ENCODE results near the gene SFTPA2. TPM values are rescaled to one million over a fixed set of nuclear protein-coding genes. Genes with fewer than 3 reads are reported as not detected.
A peak's percentile ranks its signal among the peaks of the same experiment; 100 is the strongest.

The SFTPA2 gene
- not detected in 2 replicates for total RNA-seq (2014; rRNA removed; shearing (Covaris generic))
- not detected in 2 replicates for polyA plus RNA-seq (2016; fragmentation: Nextera tagmentation; extraction: Ambion mirVana)

DNA sequence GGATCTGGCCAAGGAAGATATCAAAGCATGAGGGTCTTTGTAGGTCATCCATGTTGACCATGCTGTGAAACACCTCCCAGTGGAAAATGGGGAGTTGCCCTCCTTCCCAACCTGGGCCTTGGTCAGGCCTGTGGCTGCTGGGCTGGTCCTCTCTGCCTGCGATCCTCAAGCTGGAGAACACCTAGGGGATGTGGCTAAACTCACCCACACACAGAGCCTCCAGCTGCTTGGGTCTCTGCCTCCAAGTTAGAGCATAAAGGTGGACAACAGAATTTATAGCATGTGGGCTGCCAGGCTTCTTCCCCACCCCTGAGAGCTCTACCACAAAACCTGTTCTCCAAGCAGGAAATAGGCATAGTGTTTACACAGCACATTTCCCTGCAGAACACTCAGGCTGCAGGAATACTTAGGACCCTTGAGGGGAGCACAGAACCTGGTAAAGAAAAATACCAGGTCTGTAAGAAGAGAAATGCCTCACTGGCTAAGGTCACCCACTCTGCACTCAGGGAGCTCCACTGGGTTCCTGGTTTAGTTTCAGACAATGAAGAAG lies at the start of gene SFTPA2:
Gene SFTPA2, minus strand, starts transcription at position 248 of the 550 bp plus-strand sequence. CDS start 924 bp downstream, outside the sequence.
- Histone ChIP-seq H3K27ac (no peak within 1 kb of the TSS), H3K4me1 (ENCODE audit: insufficient read depth) (no peaks in the 10 kb centered on the region), H3K9me3 (ENCODE audit: low read depth) (no peaks in the 10 kb centered on the region), H2AFZ (no peak within 1 kb of the TSS), H3K36me3 (ENCODE audit: low read depth) (no peaks in the 10 kb centered on the region), H3K9me2 (ENCODE audit: insufficient read depth) (no peaks in the 10 kb centered on the region), H3F3A (ENCODE audit: insufficient read depth) (no peaks in the 10 kb centered on the region), H3K79me2 (ENCODE audit: insufficient read depth) (no peaks in the 10 kb centered on the region), H3K9ac (no peak within 1 kb of the TSS), H3K27me3 (replicated peaks; ENCODE audit: insufficient read depth) (peaks cover 23% of the 10 kb centered on the region), H4K20me1 (ENCODE audit: insufficient read depth) (no peaks in the 10 kb centered on the region), H3K4me2 (ENCODE audit: unreplicated experiment) (no peak within 1 kb of the TSS), H3K4me3 (no peak within 1 kb of the TSS)
- 86 to 100% methylated on average over 1 of the region's 1 CpG for WGBS, 2 experiments (ENCODE audit: low coverage in 1 of 2, low lambda C conversion rate in 2 of 2, missing lambda C conversion rate in 2 of 2)
- no peak for DNase-seq
- TF ChIP-seq EZH2 (IDR thresholded peaks at IDR 0.05; ENCODE audit: insufficient read depth, poor library complexity, severe bottlenecking) (no peak), EZH2phosphoT487 (IDR thresholded peaks at IDR 0.05; ENCODE audit: insufficient read depth, low read depth) (no peak)
- in situ Hi-C loops (cut with MboI) = loop anchor here (10.0 to 25.0 kb wide), 2 partner anchors 365 to 702 kb away; no protein-coding TSS in a partner anchor

DNA sequence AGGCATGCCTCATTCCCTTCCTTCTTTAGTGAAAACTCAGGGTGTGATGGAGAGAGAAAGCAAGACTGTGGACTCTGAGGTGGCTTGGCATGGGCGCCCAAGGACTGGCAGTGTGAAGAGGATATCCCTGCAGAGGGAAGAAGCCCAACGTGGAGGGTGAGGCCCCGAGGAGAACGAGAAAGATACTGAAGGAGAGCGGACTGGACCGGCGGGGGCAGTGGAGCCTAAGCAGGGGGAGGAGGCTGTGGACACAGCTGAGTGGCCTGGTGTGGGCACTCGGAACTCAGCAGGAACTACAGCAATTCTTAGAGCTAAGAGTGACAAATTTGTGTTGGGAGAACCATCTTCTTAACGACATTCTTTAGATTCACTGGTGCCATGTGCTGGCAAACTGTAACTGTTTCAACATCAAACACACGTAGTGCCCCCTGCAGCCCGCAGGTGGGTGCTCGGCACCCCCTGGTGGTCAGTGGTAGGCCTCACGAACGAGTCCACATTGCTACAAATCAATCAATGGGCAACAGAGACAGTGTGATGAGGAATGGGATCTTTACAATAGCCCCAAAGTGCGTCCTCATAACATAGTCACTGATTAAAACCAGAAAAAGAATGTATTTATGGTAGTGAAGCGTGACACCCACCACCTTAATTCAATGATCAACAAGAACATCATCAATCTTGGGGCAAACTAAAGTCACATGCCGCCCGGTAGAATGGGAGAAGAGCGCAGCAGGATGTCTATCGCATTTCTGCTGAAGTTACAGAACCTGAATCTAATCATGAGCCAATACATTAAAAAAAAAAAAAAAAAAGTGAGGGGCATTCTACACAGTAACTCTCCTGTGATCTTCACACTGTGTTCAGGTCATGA lies 48.5 kb upstream of the SFTPA2 start:
- Histone ChIP-seq H3K27ac (no peak overlapping the region), H3K36me3 (ENCODE audit: low read depth) (no peaks in the 10 kb centered on the region), H2AFZ (no peak overlapping the region), H4K20me1 (ENCODE audit: insufficient read depth) (no peaks in the 10 kb centered on the region), H3K27me3 (replicated peaks; ENCODE audit: insufficient read depth) (peaks cover 14% of the 10 kb centered on the region; the same call in 1 of the 2 replicates), H3F3A (ENCODE audit: insufficient read depth) (no peaks in the 10 kb centered on the region), H3K9ac (no peak overlapping the region), H3K4me1 (ENCODE audit: insufficient read depth) (no peaks in the 10 kb centered on the region), H3K79me2 (ENCODE audit: insufficient read depth) (no peaks in the 10 kb centered on the region), H3K4me3 (no peak overlapping the region), H3K9me2 (ENCODE audit: insufficient read depth) (no peaks in the 10 kb centered on the region), H3K9me3 (ENCODE audit: low read depth) (no peaks in the 10 kb centered on the region), H3K4me2 (ENCODE audit: unreplicated experiment) (no peak overlapping the region)
- in situ Hi-C loops (cut with MboI) = no loop called here
- 47 to 48% methylated on average over 20 of the region's 20 CpGs for WGBS, 2 experiments (ENCODE audit: low coverage in 1 of 2, low lambda C conversion rate in 2 of 2, missing lambda C conversion rate in 2 of 2)
- DNase-seq = peak; percentile 31
- no peak for TF ChIP-seq EZH2phosphoT487 (IDR thresholded peaks at IDR 0.05; ENCODE audit: insufficient read depth, low read depth)
- no peak for TF ChIP-seq EZH2 (IDR thresholded peaks at IDR 0.05; ENCODE audit: insufficient read depth, poor library complexity, severe bottlenecking)

DNA sequence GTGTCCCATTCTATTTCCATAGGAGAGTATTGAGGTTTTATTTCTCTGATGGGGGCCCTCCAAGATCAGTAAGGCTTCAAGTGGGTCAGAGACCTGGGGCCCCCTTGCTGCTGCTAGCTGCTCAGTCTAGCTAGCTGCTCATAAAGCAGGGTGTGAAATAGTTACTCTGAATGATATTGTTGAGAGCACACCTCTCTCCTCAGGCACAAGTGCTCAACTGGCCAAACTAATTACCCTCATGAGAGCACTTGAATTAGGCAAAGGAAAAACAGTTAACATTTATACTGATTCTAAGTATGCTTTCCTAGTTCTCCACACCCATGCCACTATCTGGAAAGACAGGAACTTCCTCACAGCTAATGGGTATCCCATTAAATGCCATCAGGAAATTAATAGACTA lies 45.1 kb upstream of the SFTPA2 start:
- no peak overlapping the region for H3K27ac ChIP-seq
- H3K9me3 ChIP-seq (ENCODE audit: low read depth) = no peaks in the 10 kb centered on the region
- no peaks in the 10 kb centered on the region for H3K79me2 ChIP-seq (ENCODE audit: insufficient read depth)
- no peaks in the 10 kb centered on the region for H3K9me2 ChIP-seq (ENCODE audit: insufficient read depth)
- no peak overlapping the region for H3K9ac ChIP-seq
- peaks cover 30% of the 10 kb centered on the region for H3K27me3 ChIP-seq (replicated peaks; ENCODE audit: insufficient read depth)
- no peaks in the 10 kb centered on the region for H3F3A ChIP-seq (ENCODE audit: insufficient read depth)
- no peaks in the 10 kb centered on the region for H3K4me1 ChIP-seq (ENCODE audit: insufficient read depth)
- H3K36me3 ChIP-seq (ENCODE audit: low read depth) = no peaks in the 10 kb centered on the region
- in situ Hi-C loops (cut with MboI) = no loop called here
- no peaks in the 10 kb centered on the region for H4K20me1 ChIP-seq (ENCODE audit: insufficient read depth)
- no peak for DNase-seq
- no peak overlapping the region for H3K4me2 ChIP-seq (ENCODE audit: unreplicated experiment)
- TF ChIP-seq EZH2phosphoT487 (IDR thresholded peaks at IDR 0.05; ENCODE audit: insufficient read depth, low read depth) = no peak
- TF ChIP-seq EZH2 (IDR thresholded peaks at IDR 0.05; ENCODE audit: insufficient read depth, poor library complexity, severe bottlenecking) = no peak
- H3K4me3 ChIP-seq = no peak overlapping the region
- no peak overlapping the region for H2AFZ ChIP-seq

DNA sequence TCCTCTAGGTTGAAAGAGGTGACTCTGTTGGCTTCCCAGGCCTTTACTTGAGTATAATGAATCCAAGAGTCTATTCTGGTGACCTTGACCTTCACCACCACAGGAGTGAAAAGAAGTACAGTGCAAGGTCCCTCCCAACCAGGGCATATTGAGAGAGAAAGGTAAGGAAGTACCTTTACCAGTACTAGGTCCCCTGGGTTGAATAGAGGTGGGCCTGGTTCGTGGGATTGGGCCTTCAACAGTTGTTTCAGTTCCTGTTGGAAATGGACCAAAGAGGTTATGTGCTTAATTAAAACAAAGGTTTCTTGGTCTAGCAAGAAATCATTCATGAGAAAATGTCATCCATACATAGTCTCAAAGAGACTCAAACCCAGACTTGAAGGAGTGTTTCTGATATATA lies 44.1 kb upstream of the SFTPA2 start:
- H3K9me2 ChIP-seq (ENCODE audit: insufficient read depth) = no peaks in the 10 kb centered on the region
- 6 to 13% methylated on average over 1 of the region's 1 CpG for WGBS, 2 experiments (ENCODE audit: low coverage in 1 of 2, low lambda C conversion rate in 2 of 2, missing lambda C conversion rate in 2 of 2)
- in situ Hi-C loops (cut with MboI) = no loop called here
- no peaks in the 10 kb centered on the region for H3K36me3 ChIP-seq (ENCODE audit: low read depth)
- no peaks in the 10 kb centered on the region for H4K20me1 ChIP-seq (ENCODE audit: insufficient read depth)
- H3K27ac ChIP-seq = no peak overlapping the region
- H3K4me1 ChIP-seq (ENCODE audit: insufficient read depth) = no peaks in the 10 kb centered on the region
- H2AFZ ChIP-seq = no peak overlapping the region
- TF ChIP-seq EZH2 (IDR thresholded peaks at IDR 0.05; ENCODE audit: insufficient read depth, poor library complexity, severe bottlenecking) = no peak
- no peak for TF ChIP-seq EZH2phosphoT487 (IDR thresholded peaks at IDR 0.05; ENCODE audit: insufficient read depth, low read depth)
- no peaks in the 10 kb centered on the region for H3F3A ChIP-seq (ENCODE audit: insufficient read depth)
- peaks cover 40% of the 10 kb centered on the region for H3K27me3 ChIP-seq (replicated peaks; ENCODE audit: insufficient read depth)
- H3K79me2 ChIP-seq (ENCODE audit: insufficient read depth) = no peaks in the 10 kb centered on the region
- H3K4me3 ChIP-seq = no peak overlapping the region
- H3K4me2 ChIP-seq (ENCODE audit: unreplicated experiment) = no peak overlapping the region
- no peak for DNase-seq
- H3K9ac ChIP-seq = no peak overlapping the region
- H3K9me3 ChIP-seq (ENCODE audit: low read depth) = no peaks in the 10 kb centered on the region
